PFSK-1 (cell line): ENCODE data around the gene PFKP.

ENCODE experiments used
- FOXP2 ChIP-seq: optimal IDR thresholded peaks from 2 replicates; pipeline ENCODE3; 2011; ENCODE audit warnings: borderline replicate concordance, control low read depth, inconsistent platforms; ENCODE audit not compliant: insufficient read depth; ENCODE audit errors: extremely low read length, extremely low read depth
- POLR2AphosphoS5 ChIP-seq: IDR thresholded peaks from 2 replicates; pipeline ENCODE4 v1.6.1; 2012; ENCODE audit warnings: low read depth, mild to moderate bottlenecking, control low read depth, low read length, moderate library complexity
- REST ChIP-seq, 2 experiments: IDR thresholded peaks; 2 replicates each; pipeline versions ENCODE4 v1.6.1 to v1.8.0; 2011 to 2012; ENCODE audit warnings: low read depth in 2 of 2, low read length in 2 of 2, control low read depth in 1 of 2, inconsistent platforms in 1 of 2, mild to moderate bottlenecking in 1 of 2, moderate library complexity in 1 of 2; ENCODE audit not compliant: insufficient read depth in 1 of 2
- SIN3A ChIP-seq: IDR thresholded peaks from 2 replicates; pipeline ENCODE4 v1.6.1; 2012; ENCODE audit warnings: mild to moderate bottlenecking, low read length, moderate library complexity, borderline replicate concordance; ENCODE audit not compliant: insufficient read depth
- TAF1 ChIP-seq: IDR thresholded peaks from 2 replicates; pipeline ENCODE4 v1.6.1; 2012; ENCODE audit warnings: low read length, control low read depth, borderline replicate concordance; ENCODE audit not compliant: insufficient read depth

- TF ChIP-seq POLR2AphosphoS5, result no peak
- no peak for TF ChIP-seq REST (IDR thresholded peaks at IDR 0.05; ENCODE audit: insufficient read depth in 1 of 2, low read depth in 2 of 2, low read length in 2 of 2)
- TF ChIP-seq SIN3A, result no peak
- no peak for TF ChIP-seq TAF1
- TF ChIP-seq FOXP2, result no peak
These were observed 32.9 kb downstream of the PFKP start for GRCh38 chr10:3100093-3100792.
